Tibial nerve (tissue), 4 donors: Measurements from ENCODE around the gene MSRB3. TPM values are rescaled to one million over a fixed set of nuclear protein-coding genes. Genes with fewer than 3 reads are reported as not detected.

Experiments used
- DNase-seq, 2 donors: peaks; one replicate each; pipeline ENCODE4 v3.0.0-alpha.2; 2019; ENCODE audit warnings: low spot score in 2 of 2
- H3K27ac ChIP-seq, 4 donors: fragments of 200-600 bp; sonication (generic) in 3 of 4; one replicate each; pipeline ENCODE4 v1.5.1; 2017 to 2019; ENCODE audit warnings: mild to moderate bottlenecking in 1 of 4
- H3K27me3 ChIP-seq, 2 donors: fragments of 200-600 bp; sonication (generic) in 1 of 2; one replicate each; pipeline versions ENCODE4 v1.5.1 to v1.6.0; 2017 to 2019
- H3K36me3 ChIP-seq, 3 donors: fragments of 200-600 bp; sonication (generic); one replicate each; pipeline ENCODE4 v1.5.1; 2018 to 2019
- H3K4me1 ChIP-seq, 4 donors: fragments of 200-600 bp; sonication (generic) in 3 of 4; one replicate each; pipeline ENCODE4 v1.5.1; 2017 to 2019
- H3K4me3 ChIP-seq, 4 donors: fragments of 200-600 bp; sonication (generic) in 3 of 4; one replicate each; pipeline ENCODE4 v1.5.1; 2017 to 2019; ENCODE audit warnings: mild to moderate bottlenecking in 1 of 4, moderate library complexity in 1 of 4
- H3K9me3 ChIP-seq, 4 donors: fragments of 200-600 bp; sonication (generic) in 3 of 4; one replicate each; pipeline ENCODE4 v1.5.1; 2017 to 2019
- CTCF ChIP-seq, 5 experiments: fragments of 200-600 bp in 3 of 5; fragments of 450-650 bp in 2 of 5; sonication (generic) in 3 of 5; IDR thresholded peaks; one replicate each; pipeline ENCODE4 v1.5.1; 2016 to 2019; ENCODE audit warnings: antibody characterized with exemption in 5 of 5, mild to moderate bottlenecking in 3 of 5, moderate library complexity in 2 of 5
- EP300 ChIP-seq, 2 donors: sonication (generic); formaldehyde crosslinking; IDR thresholded peaks; one replicate each; pipeline ENCODE4 v1.6.1; 2017; ENCODE audit warnings: antibody characterized with exemption in 2 of 2, mild to moderate bottlenecking in 1 of 2
- POLR2A ChIP-seq, 2 donors: fragments of 450-650 bp; IDR thresholded peaks; one replicate each; pipeline ENCODE4 v1.6.1; 2017; ENCODE audit warnings: antibody characterized with exemption in 2 of 2, mild to moderate bottlenecking in 2 of 2, moderate library complexity in 2 of 2
- WGBS, 2 donors: methylation state at CpG; one replicate each; pipeline ENCODE4 v1.1.5; 2018; 5-methylcytosine and 5-hydroxymethylcytosine counted together
- total RNA-seq, 4 donors: library from RNA; depleted of rRNA; stranded (reverse); fragments of >200 nt; gene quantifications; one replicate each; pipeline ENCODE4 v1.1.0, GENCODE V29; 2016

Gene MSRB3
- total RNA-seq, 4 donors from 2014 or later, result 42.0 to 64.0 (median 47.9) TPM

- Histone ChIP-seq H3K36me3 (no peaks in the 10 kb centered on the region), H3K4me1 (no peaks in the 10 kb centered on the region), H3K27ac (no peak overlapping the region), H3K4me3 (no peak overlapping the region), H3K27me3 (no peaks in the 10 kb centered on the region), H3K9me3 (no peaks in the 10 kb centered on the region)
- TF ChIP-seq EP300 (IDR thresholded peaks at IDR 0.05) (no peak), CTCF (IDR thresholded peaks at IDR 0.05) (no peak), POLR2A (IDR thresholded peaks at IDR 0.05) (no peak)
- DNase-seq, result no peak
- 89 to 92% methylated on average over 3 of the region's 3 CpGs for WGBS, 2 donors
Observed at GRCh38 chr12:65266408-65266807, 12.1 kb upstream of the MSRB3 start.

DNA sequence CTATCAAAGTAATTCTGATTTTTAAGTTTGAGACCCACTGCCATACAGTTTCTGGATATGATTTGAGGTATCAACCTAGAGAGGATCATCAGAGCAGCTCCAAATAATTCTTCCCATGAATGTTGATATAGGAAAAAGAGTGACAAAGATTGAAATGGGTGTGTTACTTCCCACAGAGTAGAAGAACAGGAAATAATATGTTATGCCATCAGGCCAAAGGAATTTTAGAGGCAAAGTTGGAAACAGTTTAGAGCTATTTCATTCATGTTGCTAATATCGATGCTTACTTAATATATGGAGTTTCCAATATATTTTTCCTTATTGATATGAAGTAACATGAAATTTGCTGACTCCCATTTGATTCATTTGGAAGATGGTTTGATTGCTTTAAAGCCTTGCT lies 8.9 kb upstream of the MSRB3 start:
- DNase-seq, result no peak
- TF ChIP-seq CTCF (IDR thresholded peaks at IDR 0.05) (no peak), POLR2A (IDR thresholded peaks at IDR 0.05) (no peak)

DNA sequence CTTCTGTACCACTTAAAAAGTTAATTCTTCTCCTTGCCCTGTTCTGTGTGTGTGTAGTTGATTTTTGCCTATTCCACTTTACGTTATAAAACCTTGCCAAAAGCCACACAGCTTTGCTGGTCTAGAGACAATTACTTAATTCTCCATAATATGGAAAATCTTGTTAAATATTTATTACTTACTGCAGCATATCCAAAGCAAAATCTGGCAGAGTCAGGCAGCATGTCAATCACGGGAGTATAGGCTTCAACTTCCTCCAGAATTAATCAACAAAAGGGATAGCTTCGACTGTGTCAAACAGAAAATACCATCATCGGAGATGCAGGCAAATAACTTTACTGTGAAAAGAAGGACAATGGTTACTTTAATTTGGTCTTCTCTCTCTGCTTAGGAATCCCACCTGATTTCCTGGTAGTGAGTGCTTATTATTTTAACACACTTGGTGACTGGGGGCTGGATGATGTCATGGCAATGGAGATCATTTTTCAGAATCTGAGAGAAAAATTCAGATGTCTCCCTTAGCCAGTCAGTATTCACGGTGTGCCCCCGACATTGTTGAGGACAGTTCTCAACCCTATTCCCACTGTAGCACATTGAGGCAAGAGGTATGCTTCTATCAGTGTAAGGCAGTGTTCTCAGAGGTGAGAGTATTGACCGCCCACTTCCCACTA lies 3.7 kb upstream of the MSRB3 start:
- no peak for DNase-seq
- Histone ChIP-seq H3K4me3 (no peak overlapping the region), H3K9me3 (no peaks in the 10 kb centered on the region), H3K4me1 (peaks cover 0 to 11% (median 0%) of the 10 kb centered on the region in 4 donors), H3K36me3 (no peaks in the 10 kb centered on the region), H3K27ac (no peak overlapping the region), H3K27me3 (no peaks in the 10 kb centered on the region)
- no peak for TF ChIP-seq POLR2A (IDR thresholded peaks at IDR 0.05)
- TF ChIP-seq CTCF (IDR thresholded peaks at IDR 0.05), result no peak
- TF ChIP-seq EP300 (IDR thresholded peaks at IDR 0.05), result no peak
- WGBS, 2 donors, result 80 to 85% methylated on average over 7 of the region's 7 CpGs

More for the DNA sequence above, 8.9 kb upstream of the MSRB3 start:
- H3K4me1 ChIP-seq, result no peaks in the 10 kb centered on the region
- H3K27ac ChIP-seq, result no peak overlapping the region
- no peaks in the 10 kb centered on the region for H3K27me3 ChIP-seq
- no peaks in the 10 kb centered on the region for H3K9me3 ChIP-seq
- no peak overlapping the region for H3K4me3 ChIP-seq
- H3K36me3 ChIP-seq, result no peaks in the 10 kb centered on the region
- WGBS, 2 donors, result 77 to 78% methylated on average over 1 of the region's 1 CpG

- Histone ChIP-seq H3K27ac (no peak overlapping the region), H3K4me1 (peaks cover 0 to 19% (median 0%) of the 10 kb centered on the region in 4 donors), H3K4me3 (no peak overlapping the region), H3K27me3 (no peaks in the 10 kb centered on the region), H3K36me3 (no peaks in the 10 kb centered on the region), H3K9me3 (no peaks in the 10 kb centered on the region)
- 91 to 93% methylated on average over 3 of the region's 3 CpGs for WGBS, 2 donors
- TF ChIP-seq POLR2A (IDR thresholded peaks at IDR 0.05), result no peak
- TF ChIP-seq CTCF (IDR thresholded peaks at IDR 0.05), result no peak
- no peak for TF ChIP-seq EP300 (IDR thresholded peaks at IDR 0.05)
- DNase-seq, result no peak
Observed at GRCh38 chr12:65275627-65276026, 2.9 kb upstream of the MSRB3 start.

DNA sequence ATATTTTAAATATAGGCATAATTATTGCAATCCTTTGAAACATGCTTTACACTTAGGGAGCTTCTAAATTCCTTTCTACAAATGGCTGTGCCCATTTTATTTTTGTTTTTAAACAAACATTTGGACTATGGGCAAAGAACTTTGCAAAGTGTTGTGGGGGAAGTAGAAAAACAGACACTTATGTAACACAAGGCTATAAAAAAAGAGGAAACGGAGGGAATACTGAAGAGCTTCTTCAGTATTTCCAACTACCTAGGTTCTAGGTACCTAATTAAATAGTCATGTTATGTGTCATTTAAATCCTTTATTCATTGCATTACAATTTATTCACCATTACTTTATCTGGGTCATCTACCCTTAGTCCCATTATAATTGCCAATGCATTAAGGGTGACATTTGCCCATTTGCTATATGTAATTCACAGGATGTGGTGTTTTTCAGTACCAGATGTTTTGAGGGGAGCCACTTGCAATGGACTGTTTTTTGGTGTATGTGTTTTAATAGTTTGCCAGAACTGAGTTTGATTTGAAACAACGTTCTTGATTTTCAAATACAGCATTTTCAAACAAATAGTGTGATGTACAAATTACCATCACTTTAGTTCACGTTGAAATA lies 1.5 kb upstream of the MSRB3 start:
- DNase-seq, result no peak
- Histone ChIP-seq H3K4me1 (peaks cover 0 to 19% (median 0%) of the 10 kb centered on the region in 4 donors), H3K36me3 (no peaks in the 10 kb centered on the region), H3K27me3 (no peaks in the 10 kb centered on the region), H3K27ac (no peak overlapping the region), H3K4me3 (no peak overlapping the region), H3K9me3 (no peaks in the 10 kb centered on the region)
- no peak for TF ChIP-seq CTCF (IDR thresholded peaks at IDR 0.05)
- no peak for TF ChIP-seq EP300 (IDR thresholded peaks at IDR 0.05)
- no peak for TF ChIP-seq POLR2A (IDR thresholded peaks at IDR 0.05)
- 59 to 60% methylated on average over 3 of the region's 3 CpGs for WGBS, 2 donors
